ENCODE measurements around the gene WDHD1. TPM values are rescaled to one million over a fixed set of nuclear protein-coding genes. Genes with fewer than 3 reads are reported as not detected.

Gene WDHD1
- total and polyA plus RNA-seq, 2 of the 8 experiments (the other 6 are each of a cell fraction or from before 2014, with no cell fraction given), result 17.8 to 87.9 TPM

DNA sequence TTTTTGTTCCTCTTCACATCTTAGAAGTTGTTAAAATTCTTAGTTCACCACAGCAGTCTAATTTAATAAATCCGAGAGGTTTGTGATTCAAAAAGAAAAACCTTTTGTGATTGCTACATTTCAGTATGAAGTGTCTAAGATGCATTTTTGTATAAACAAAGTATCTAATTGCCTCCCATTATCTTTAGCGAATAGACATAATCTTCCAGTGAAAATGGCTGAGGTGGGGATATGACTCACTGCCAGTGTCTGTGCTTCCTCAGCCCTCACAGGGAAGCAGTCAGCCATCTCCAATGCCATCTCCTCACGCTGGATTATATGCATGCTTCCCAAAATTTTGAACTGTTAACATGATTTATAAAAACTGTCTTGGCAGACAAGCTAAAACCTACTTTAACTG lies 131.9 kb downstream of the WDHD1 start:
- H3K79me2 ChIP-seq (ENCODE audit: control insufficient read depth in 1 of 2, insufficient read depth in 2 of 2, low read length in 2 of 2), result no peaks in the 10 kb centered on the region
- POLR2A ChIA-PET (ENCODE audit: partially characterized antibody), result interaction anchor here (1.0 kb wide), 1 partner anchor 101 kb away, joined by 3 read pairs; no protein-coding TSS in a partner anchor
- H2AK5ac ChIP-seq (ENCODE audit: low read depth, low read length), result no peak overlapping the region
- H3K9me3 ChIP-seq (ENCODE audit: insufficient read depth in 2 of 2, low read depth in 1 of 2, low read length in 1 of 2), result no peaks in the 10 kb centered on the region
- H3K14ac ChIP-seq (ENCODE audit: insufficient read length), result no peak overlapping the region
- H4K20me1 ChIP-seq (replicated peaks in 1 of 2; ENCODE audit: control insufficient read depth in 1 of 2, insufficient read depth in 2 of 2, low read length in 2 of 2), result peaks cover 0 to 2% of the 10 kb centered on the region in 2 experiments
- H3K79me1 ChIP-seq (ENCODE audit: low read depth, low read length), result no peaks in the 10 kb centered on the region
- no peak overlapping the region for H2BK12ac ChIP-seq (ENCODE audit: low read depth, low read length)
- CTCF ChIA-PET (ENCODE audit: partially characterized antibody), result interaction anchor here (0.7 kb wide), 1 partner anchor 10 kb away, joined by 5 read pairs; no protein-coding TSS in a partner anchor
- H3K4me3 ChIP-seq (ENCODE audit: extremely low read depth in 1 of 4, insufficient read depth in 2 of 4, low read depth in 3 of 4, low read length in 4 of 4), result no peak overlapping the region
- H2BK15ac ChIP-seq (ENCODE audit: low read length), result no peak overlapping the region
- H4K8ac ChIP-seq (ENCODE audit: extremely low read depth, insufficient read depth, low read length), result no peak overlapping the region
- H3K23ac ChIP-seq (ENCODE audit: insufficient read length), result no peak overlapping the region
- no peaks in the 10 kb centered on the region for H3K36me3 ChIP-seq (ENCODE audit: control insufficient read depth in 2 of 4, insufficient read depth in 4 of 4, low read length in 3 of 4)
- H3K4ac ChIP-seq (replicated peaks; ENCODE audit: insufficient read length, low read depth, low read length), result no peak overlapping the region
- H3K4me2 ChIP-seq (ENCODE audit: insufficient read depth in 1 of 2, low read depth in 2 of 2, low read length in 2 of 2), result no peak overlapping the region
- no peak for FAIRE-seq
- H3K27ac ChIP-seq (ENCODE audit: low read depth, low read length), result no peak overlapping the region
- no peak overlapping the region for H2AFZ ChIP-seq (ENCODE audit: low read length)
- H3K9ac ChIP-seq (replicated peaks in 1 of 4; ENCODE audit: extremely low read depth in 1 of 4, low read depth in 3 of 4, low read length in 3 of 4), result no peak overlapping the region
- no peak overlapping the region for H4K91ac ChIP-seq (replicated peaks; ENCODE audit: insufficient read length, low read length)
- H4K5ac ChIP-seq (ENCODE audit: insufficient read length, low read depth, low read length), result no peak overlapping the region
- no peak overlapping the region for H2BK5ac ChIP-seq (ENCODE audit: low read depth, low read length)
- H3K18ac ChIP-seq (ENCODE audit: extremely low read depth, low read length), result no peak overlapping the region
- no peak for DNase-seq (ENCODE audit: low read depth in 1 of 2, low spot score in 2 of 2)
- no peak overlapping the region for H3K56ac ChIP-seq (replicated peaks; ENCODE audit: insufficient read length, low read depth, low read length)
- no peak overlapping the region for H2BK20ac ChIP-seq (ENCODE audit: low read length)
- H3K27me3 ChIP-seq (replicated peaks in 1 of 4; ENCODE audit: control insufficient read depth in 3 of 4, extremely low read depth in 1 of 4, insufficient read depth in 3 of 4, low read length in 3 of 4), result no peaks in the 10 kb centered on the region
- no peaks in the 10 kb centered on the region for H3K23me2 ChIP-seq (ENCODE audit: low read depth, low read length)
- H3K4me1 ChIP-seq (replicated peaks in 1 of 4; ENCODE audit: control insufficient read depth in 3 of 4, insufficient read depth in 4 of 4, low read length in 3 of 4), result peaks cover 0 to 3% (median 0%) of the 10 kb centered on the region in 4 experiments; a peak in 2 of 7 replicates
- no peak overlapping the region for H2BK120ac ChIP-seq (replicated peaks; ENCODE audit: low read depth, low read length)
- WGBS, 2 experiments (ENCODE audit: extremely low coverage in 1 of 2, insufficient coverage in 1 of 2, insufficient read length in 1 of 2, insufficient replicate concordance in 2 of 2, low coverage in 1 of 2, low lambda C conversion rate in 2 of 2, missing lambda C conversion rate in 1 of 2), result 83% methylated on average over 3 of the region's 3 CpGs; no CpG with 5 or more reads in 1 of the 2 experiments
- TF ChIP-seq RBBP5 (IDR thresholded peaks at IDR 0.05; ENCODE audit: borderline replicate concordance, low read depth, low read length), result no peak
- TF ChIP-seq CREB1 (IDR thresholded peaks at IDR 0.05), result no peak
- no peak for TF ChIP-seq CHD1 (IDR thresholded peaks at IDR 0.05; ENCODE audit: low read depth, low read length)
- no peak for TF ChIP-seq JUND (IDR thresholded peaks at IDR 0.05; ENCODE audit: low read length)
- TF ChIP-seq RXRA (IDR thresholded peaks at IDR 0.05; ENCODE audit: insufficient read depth, low read depth, low read length), result no peak
- no peak for TF ChIP-seq BRCA1 (IDR thresholded peaks at IDR 0.05; ENCODE audit: low read depth, low read length)
- TF ChIP-seq SP1 (IDR thresholded peaks at IDR 0.05; ENCODE audit: low read depth, low read length), result no peak
- TF ChIP-seq HDAC6 (IDR thresholded peaks at IDR 0.05; ENCODE audit: low read depth, low read length), result no peak
- no peak for TF ChIP-seq SIN3A (conservative IDR thresholded peaks at IDR 0.05 in 1 of 2, IDR thresholded peaks at IDR 0.05 in 1 of 2; ENCODE audit: low read depth in 1 of 2, low read length in 2 of 2)
- no peak for TF ChIP-seq SAP30 (IDR thresholded peaks at IDR 0.05; ENCODE audit: insufficient read depth, insufficient replicate concordance, low read length)
- TF ChIP-seq TCF12 (IDR thresholded peaks at IDR 0.05; ENCODE audit: low read depth, low read length), result no peak
- TF ChIP-seq GTF2F1 (IDR thresholded peaks at IDR 0.05; ENCODE audit: borderline replicate concordance, low read depth, low read length), result no peak
- TF ChIP-seq ZNF274 (IDR thresholded peaks at IDR 0.05; ENCODE audit: borderline replicate concordance, extremely low read depth, low read length), result no peak

All from H1 (cell line).